ENCODE measurements around the gene C9orf78.

- no peak for TF ChIP-seq EZH2 (IDR thresholded peaks at IDR 0.05; ENCODE audit: insufficient read depth, poor library complexity, severe bottlenecking)
- no peak for TF ChIP-seq EZH2phosphoT487 (IDR thresholded peaks at IDR 0.05; ENCODE audit: insufficient read depth, low read depth)
These were observed 1.4 kb upstream of the C9orf78 start for GRCh38 chr9:129836311-129837007.
